Chondrocyte (in vitro differentiated cells): ENCODE results near the gene SMAD4. TPM values are rescaled to one million over a fixed set of nuclear protein-coding genes. Genes with fewer than 3 reads are reported as not detected.
A peak's percentile ranks its signal among the peaks of the same experiment; 100 is the strongest.

Source experiments
- DNase-seq: peaks from one replicate; pipeline ENCODE4 v3.0.0; 2021; ENCODE audit warnings: mixed read lengths, low spot score
- H3K27ac Mint-ChIP-seq: one replicate; pipeline ENCODE4 v1.8.0; 2021; ENCODE audit warnings: mild to moderate bottlenecking, moderate library complexity, mixed read lengths; ENCODE audit not compliant: unreplicated experiment
- H3K27me3 Mint-ChIP-seq: 2 replicates; pipeline ENCODE4 v1.8.0; 2021; ENCODE audit warnings: low read depth, mixed read lengths
- H3K36me3 Mint-ChIP-seq: 2 replicates; pipeline ENCODE4 v1.8.0; 2021; ENCODE audit warnings: low read depth, mixed read lengths
- H3K4me1 Mint-ChIP-seq: 2 replicates; pipeline ENCODE4 v1.8.0; 2021; ENCODE audit warnings: low read depth, mild to moderate bottlenecking, mixed read lengths
- H3K4me3 Mint-ChIP-seq: one replicate; pipeline ENCODE4 v1.8.0; 2021; ENCODE audit warnings: mild to moderate bottlenecking, moderate library complexity, mixed read lengths; ENCODE audit not compliant: unreplicated experiment
- H3K9me3 Mint-ChIP-seq: 2 replicates; pipeline ENCODE4 v1.8.0; 2021; ENCODE audit warnings: low read depth, mixed read lengths
- total RNA-seq: library from RNA; stranded (reverse); gene quantifications from 3 replicates; pipeline ENCODE4 v1.2.1, GENCODE V29; 2021
- TF ChIP-seq, protein P1 (sequence below): fragments of 200-600 bp; sonication (generic); IDR thresholded peaks from 2 replicates; pipeline ENCODE4 v1.5.0; 2021; ENCODE audit warnings: antibody characterized with exemption, mild to moderate bottlenecking, moderate library complexity

SMAD4 gene
- total RNA-seq, 1 donor from 2014 or later, result 106 TPM

DNA sequence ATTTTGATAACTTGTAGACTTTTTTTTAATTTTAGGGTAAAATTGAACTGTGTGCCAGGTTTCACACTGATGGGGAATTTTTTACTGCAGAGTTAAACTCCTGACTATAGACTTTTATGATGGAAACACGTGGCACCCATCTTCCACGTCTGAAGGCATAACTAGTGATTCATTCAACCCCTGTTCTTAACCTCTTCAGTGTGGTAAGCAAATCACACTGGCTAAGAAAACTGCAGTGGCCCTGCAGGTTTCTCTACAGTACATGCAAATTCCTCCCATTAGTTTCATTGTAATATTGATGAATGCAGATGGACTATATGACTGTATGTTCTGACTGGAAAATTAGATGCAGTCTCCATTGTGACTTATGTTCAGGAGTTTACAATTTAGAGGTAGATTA lies 47.2 kb downstream of the SMAD4 start:
- Mint-ChIP-seq H3K4me1 (peaks cover 29% of the 10 kb centered on the region), H3K9me3 (no peaks in the 10 kb centered on the region), H3K36me3 (peaks cover 19% of the 10 kb centered on the region), H3K4me3 (no peak overlapping the region), H3K27ac (peak overlapping the region; percentile 64), H3K27me3 (no peaks in the 10 kb centered on the region)
- no peak for DNase-seq
- TF ChIP-seq, protein P1, sequence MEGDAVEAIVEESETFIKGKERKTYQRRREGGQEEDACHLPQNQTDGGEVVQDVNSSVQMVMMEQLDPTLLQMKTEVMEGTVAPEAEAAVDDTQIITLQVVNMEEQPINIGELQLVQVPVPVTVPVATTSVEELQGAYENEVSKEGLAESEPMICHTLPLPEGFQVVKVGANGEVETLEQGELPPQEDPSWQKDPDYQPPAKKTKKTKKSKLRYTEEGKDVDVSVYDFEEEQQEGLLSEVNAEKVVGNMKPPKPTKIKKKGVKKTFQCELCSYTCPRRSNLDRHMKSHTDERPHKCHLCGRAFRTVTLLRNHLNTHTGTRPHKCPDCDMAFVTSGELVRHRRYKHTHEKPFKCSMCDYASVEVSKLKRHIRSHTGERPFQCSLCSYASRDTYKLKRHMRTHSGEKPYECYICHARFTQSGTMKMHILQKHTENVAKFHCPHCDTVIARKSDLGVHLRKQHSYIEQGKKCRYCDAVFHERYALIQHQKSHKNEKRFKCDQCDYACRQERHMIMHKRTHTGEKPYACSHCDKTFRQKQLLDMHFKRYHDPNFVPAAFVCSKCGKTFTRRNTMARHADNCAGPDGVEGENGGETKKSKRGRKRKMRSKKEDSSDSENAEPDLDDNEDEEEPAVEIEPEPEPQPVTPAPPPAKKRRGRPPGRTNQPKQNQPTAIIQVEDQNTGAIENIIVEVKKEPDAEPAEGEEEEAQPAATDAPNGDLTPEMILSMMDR, result no peak

DNA sequence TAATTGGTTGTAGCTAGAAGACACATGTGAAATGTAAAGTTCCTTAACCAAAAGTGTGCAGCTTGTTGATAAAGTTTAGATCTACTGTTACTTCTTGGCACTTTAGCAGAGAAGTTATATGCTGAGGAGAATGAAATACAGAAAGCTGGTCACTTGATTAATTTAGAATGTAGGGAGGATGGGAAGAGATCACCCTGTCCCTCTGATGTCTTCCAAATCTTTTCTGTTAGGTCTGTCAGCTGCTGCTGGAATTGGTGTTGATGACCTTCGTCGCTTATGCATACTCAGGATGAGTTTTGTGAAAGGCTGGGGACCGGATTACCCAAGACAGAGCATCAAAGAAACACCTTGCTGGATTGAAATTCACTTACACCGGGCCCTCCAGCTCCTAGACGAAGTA lies 48.0 kb downstream of the SMAD4 start:
- TF ChIP-seq, protein P1, result no peak
- H3K4me1 Mint-ChIP-seq, result peaks cover 37% of the 10 kb centered on the region
- no peaks in the 10 kb centered on the region for H3K27me3 Mint-ChIP-seq
- H3K27ac Mint-ChIP-seq, result peak overlapping the region; percentile 14
- peaks cover 20% of the 10 kb centered on the region for H3K36me3 Mint-ChIP-seq
- H3K4me3 Mint-ChIP-seq, result no peak overlapping the region
- no peak for DNase-seq
- no peaks in the 10 kb centered on the region for H3K9me3 Mint-ChIP-seq

GRCh38 chr18:51082571-51083267 lies 52.7 kb downstream of the SMAD4 start:
- H3K4me3 Mint-ChIP-seq, result no peak overlapping the region
- peaks cover 51% of the 10 kb centered on the region for H3K36me3 Mint-ChIP-seq
- peaks cover 14% of the 10 kb centered on the region for H3K4me1 Mint-ChIP-seq
- H3K9me3 Mint-ChIP-seq, result peaks cover 12% of the 10 kb centered on the region
- H3K27me3 Mint-ChIP-seq, result no peaks in the 10 kb centered on the region
- TF ChIP-seq, protein P1, result no peak
- DNase-seq, result no peak
- peak overlapping the region; percentile 9 for H3K27ac Mint-ChIP-seq

- no peaks in the 10 kb centered on the region for H3K27me3 Mint-ChIP-seq
- H3K4me3 Mint-ChIP-seq, result no peak overlapping the region
- H3K36me3 Mint-ChIP-seq, result peaks cover 54% of the 10 kb centered on the region
- H3K4me1 Mint-ChIP-seq, result peaks cover 14% of the 10 kb centered on the region
- peaks cover 19% of the 10 kb centered on the region for H3K9me3 Mint-ChIP-seq
- no peak overlapping the region for H3K27ac Mint-ChIP-seq
- DNase-seq, result no peak
- TF ChIP-seq, protein P1, result no peak
Measured at GRCh38 chr18:51083398-51083797, 53.4 kb downstream of the SMAD4 start.

DNA sequence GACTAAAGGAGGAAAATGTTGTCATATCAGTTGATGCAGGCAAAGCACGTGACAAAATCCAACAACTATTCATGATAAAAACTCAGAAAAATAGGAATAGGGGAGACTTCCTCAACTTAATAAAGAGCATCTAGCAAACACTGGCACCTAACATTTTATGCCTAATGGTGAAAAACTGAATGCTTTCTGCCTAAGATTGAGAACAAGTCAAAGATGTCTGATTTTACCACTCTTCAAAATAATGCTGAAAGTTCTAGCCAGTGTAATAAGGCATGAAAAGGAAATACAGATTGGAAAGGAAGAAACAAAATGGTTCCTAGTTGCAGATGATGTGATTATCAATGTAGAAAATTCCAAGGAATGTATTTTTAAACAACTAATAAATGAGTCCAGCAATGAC lies 58.4 kb downstream of the SMAD4 start:
- Mint-ChIP-seq H3K27me3 (no peaks in the 10 kb centered on the region), H3K4me3 (no peak overlapping the region), H3K9me3 (peaks cover 31% of the 10 kb centered on the region), H3K36me3 (peaks cover 40% of the 10 kb centered on the region), H3K4me1 (no peaks in the 10 kb centered on the region), H3K27ac (no peak overlapping the region)
- TF ChIP-seq, protein P1, result no peak
- no peak for DNase-seq
